ENCODE data around the gene CYTH1.

DNA sequence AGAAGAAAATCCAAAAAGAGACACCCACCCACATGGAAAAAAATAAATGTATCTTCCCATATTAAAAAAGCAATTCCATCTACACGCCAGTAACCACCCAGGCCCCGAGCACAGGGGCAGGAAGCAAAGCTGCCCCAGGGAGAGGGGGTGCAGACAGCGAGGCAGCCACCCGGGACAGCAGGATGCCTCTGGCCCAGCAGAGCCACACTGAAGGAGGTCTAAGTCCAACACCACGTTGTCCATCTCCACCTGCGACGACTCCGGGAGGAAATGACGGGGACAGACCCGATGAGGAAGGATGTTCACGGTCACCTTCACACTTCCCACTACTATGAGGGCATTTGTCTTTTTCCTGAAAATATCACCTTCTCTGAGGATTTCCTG is 14.4 kb upstream of the CYTH1 start:
- no peak for TF ChIP-seq CTCF (IDR thresholded peaks at IDR 0.05; ENCODE audit: low read depth, low read length, missing input control)
- TF ChIP-seq JUND (IDR thresholded peaks at IDR 0.05): no peak
- TF ChIP-seq REST (IDR thresholded peaks at IDR 0.05): no peak
- no peak for TF ChIP-seq YY1 (IDR thresholded peaks at IDR 0.05)
- TF ChIP-seq EGR1 (IDR thresholded peaks at IDR 0.05; ENCODE audit: low read depth in 2 of 2): no peak
- TF ChIP-seq RAD21 (IDR thresholded peaks at IDR 0.05): no peak
- no peak for TF ChIP-seq TAF1 (conservative IDR thresholded peaks at IDR 0.05)
- TF ChIP-seq ZBTB33 (IDR thresholded peaks at IDR 0.05): no peak
- TF ChIP-seq HNF4A (conservative IDR thresholded peaks at IDR 0.05): no peak
- TF ChIP-seq ATF3 (IDR thresholded peaks at IDR 0.05): no peak
- TF ChIP-seq, protein P1, sequence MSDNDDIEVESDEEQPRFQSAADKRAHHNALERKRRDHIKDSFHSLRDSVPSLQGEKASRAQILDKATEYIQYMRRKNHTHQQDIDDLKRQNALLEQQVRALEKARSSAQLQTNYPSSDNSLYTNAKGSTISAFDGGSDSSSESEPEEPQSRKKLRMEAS (IDR thresholded peaks at IDR 0.05): no peak
- no peak for TF ChIP-seq SP1 (IDR thresholded peaks at IDR 0.05)
